Urinary bladder (tissue), 4 donors: ENCODE results near the gene UMOD. TPM values are rescaled to one million over a fixed set of nuclear protein-coding genes. Genes with fewer than 3 reads are reported as not detected.

Experiments
- DNase-seq: peaks from one replicate; pipeline ENCODE4 v3.0.0-alpha.2; 2015; ENCODE audit errors: extremely low spot score
- H3K27ac ChIP-seq: one replicate; pipeline ENCODE4 v1.5.1; 2013; ENCODE audit warnings: low read depth, mild to moderate bottlenecking, moderate library complexity
- H3K36me3 ChIP-seq: one replicate; pipeline ENCODE4 v1.6.1; 2013; ENCODE audit warnings: mild to moderate bottlenecking, moderate library complexity; ENCODE audit not compliant: insufficient read depth
- H3K4me1 ChIP-seq: one replicate; pipeline ENCODE4 v1.6.1; 2013; ENCODE audit warnings: mild to moderate bottlenecking, moderate library complexity; ENCODE audit not compliant: insufficient read depth
- H3K4me3 ChIP-seq: one replicate; pipeline ENCODE4 v1.5.1; 2013; ENCODE audit warnings: low read depth, low read length
- WGBS: extraction: QIAGEN DNeasy Blood & Tissue Kit; methylation state at CpG from one replicate; pipeline ENCODE4 v1.1.7; 2013; 5-methylcytosine and 5-hydroxymethylcytosine counted together
- polyA plus RNA-seq: library from polyadenylated mRNA; stranded (reverse); fragments of 200-250 nt; gene quantifications from one replicate; pipeline ENCODE4 v1.2.3, GENCODE V29; 2013
- total RNA-seq: library from RNA; depleted of rRNA; stranded (reverse); fragments of >200 nt; gene quantifications from one replicate; pipeline ENCODE4 v1.2.3, GENCODE V29; 2014
- donor health status: healthy with polysubstance abuse.
- donor health status: healthy.

Gene UMOD
- total and polyA plus RNA-seq, 2 donors, result not detected

GRCh38 chr16:20310421-20311395 is 41.8 kb downstream of the UMOD start:
- H3K27ac ChIP-seq, result no peak overlapping the region
- DNase-seq, result no peak
- H3K4me3 ChIP-seq, result no peak overlapping the region
- WGBS, result 80% methylated on average over 11 of the region's 11 CpGs
- H3K36me3 ChIP-seq, result no peaks in the 10 kb centered on the region
- no peaks in the 10 kb centered on the region for H3K4me1 ChIP-seq

- DNase-seq, result no peak
- 80% methylated on average over 6 of the region's 6 CpGs for WGBS
- no peaks in the 10 kb centered on the region for H3K36me3 ChIP-seq
Measured at GRCh38 chr16:20309786-20310185, 42.7 kb downstream of the UMOD start.

GRCh38 chr16:20308801-20309590 is 43.5 kb downstream of the UMOD start:
- Histone ChIP-seq H3K4me3 (no peak overlapping the region), H3K36me3 (no peaks in the 10 kb centered on the region), H3K27ac (no peak overlapping the region), H3K4me1 (no peaks in the 10 kb centered on the region)
- DNase-seq, result no peak
- 72% methylated on average over 4 of the region's 4 CpGs for WGBS

More at GRCh38 chr16:20309786-20310185, 42.7 kb downstream of the UMOD start:
- no peak overlapping the region for H3K27ac ChIP-seq
- H3K4me3 ChIP-seq, result no peak overlapping the region
- H3K4me1 ChIP-seq, result no peaks in the 10 kb centered on the region

- H3K27ac ChIP-seq, result no peak overlapping the region
- no peak overlapping the region for H3K4me3 ChIP-seq
- 73% methylated on average over 4 of the region's 4 CpGs for WGBS
- no peaks in the 10 kb centered on the region for H3K4me1 ChIP-seq
- H3K36me3 ChIP-seq, result no peaks in the 10 kb centered on the region
- DNase-seq, result no peak
Measured at GRCh38 chr16:20308266-20308665, 44.2 kb downstream of the UMOD start.

GRCh38 chr16:20307791-20308190 is 44.7 kb downstream of the UMOD start:
- 78% methylated on average over 7 of the region's 7 CpGs for WGBS
- Histone ChIP-seq H3K27ac (no peak overlapping the region), H3K4me1 (no peaks in the 10 kb centered on the region), H3K36me3 (no peaks in the 10 kb centered on the region), H3K4me3 (no peak overlapping the region)
- DNase-seq, result no peak

GRCh38 chr16:20307240-20307671 is 45.3 kb downstream of the UMOD start:
- H3K4me1 ChIP-seq, result no peaks in the 10 kb centered on the region
- WGBS, result 60% methylated on average over 1 of the region's 1 CpG
- no peak for DNase-seq
- H3K36me3 ChIP-seq, result no peaks in the 10 kb centered on the region
- H3K4me3 ChIP-seq, result no peak overlapping the region
- H3K27ac ChIP-seq, result no peak overlapping the region

GRCh38 chr16:20306401-20306800 is 46.1 kb downstream of the UMOD start:
- no peaks in the 10 kb centered on the region for H3K4me1 ChIP-seq
- H3K27ac ChIP-seq, result no peak overlapping the region
- 49% methylated on average over 4 of the region's 4 CpGs for WGBS
- no peak for DNase-seq
- no peak overlapping the region for H3K4me3 ChIP-seq
- no peaks in the 10 kb centered on the region for H3K36me3 ChIP-seq

GRCh38 chr16:20303012-20303411 is 49.5 kb downstream of the UMOD start:
- 63% methylated on average over 4 of the region's 4 CpGs for WGBS

GRCh38 chr16:20302389-20302788 is 50.1 kb downstream of the UMOD start:
- no peak overlapping the region for H3K27ac ChIP-seq
- 70% methylated on average over 5 of the region's 5 CpGs for WGBS
- no peaks in the 10 kb centered on the region for H3K36me3 ChIP-seq

More at GRCh38 chr16:20303012-20303411, 49.5 kb downstream of the UMOD start:
- Histone ChIP-seq H3K36me3 (no peaks in the 10 kb centered on the region), H3K4me1 (no peaks in the 10 kb centered on the region), H3K27ac (no peak overlapping the region), H3K4me3 (no peak overlapping the region)
- no peak for DNase-seq

GRCh38 chr16:20301840-20302239 is 50.7 kb downstream of the UMOD start:
- H3K36me3 ChIP-seq, result no peaks in the 10 kb centered on the region
- DNase-seq, result no peak
- WGBS, result 64% methylated on average over 5 of the region's 5 CpGs
- H3K4me1 ChIP-seq, result no peaks in the 10 kb centered on the region
- H3K27ac ChIP-seq, result no peak overlapping the region
- H3K4me3 ChIP-seq, result no peak overlapping the region

More at GRCh38 chr16:20302389-20302788, 50.1 kb downstream of the UMOD start:
- no peak for DNase-seq
- no peak overlapping the region for H3K4me3 ChIP-seq
- H3K4me1 ChIP-seq, result no peaks in the 10 kb centered on the region

- WGBS, result 23% methylated on average over 16 of the region's 16 CpGs
- no peak overlapping the region for H3K4me3 ChIP-seq
- DNase-seq, result no peak
- no peaks in the 10 kb centered on the region for H3K4me1 ChIP-seq
- H3K27ac ChIP-seq, result no peak overlapping the region
- no peaks in the 10 kb centered on the region for H3K36me3 ChIP-seq
Measured at GRCh38 chr16:20300312-20301097, 52.0 kb downstream of the UMOD start.

- H3K27ac ChIP-seq, result no peak overlapping the region
- H3K4me1 ChIP-seq, result no peaks in the 10 kb centered on the region
- no peak overlapping the region for H3K4me3 ChIP-seq
- H3K36me3 ChIP-seq, result no peaks in the 10 kb centered on the region
- no peak for DNase-seq
- WGBS, result 57% methylated on average over 5 of the region's 5 CpGs
Measured at GRCh38 chr16:20298452-20298851, 54.1 kb downstream of the UMOD start.
